Measurements from ENCODE around the gene TMEM119.

Gene TMEM119

GRCh38 chr12:108616359-108616758 lies 18.5 kb upstream of the TMEM119 start:
- DNase-seq (ENCODE audit: low read depth): no peak

GRCh38 chr12:108615918-108616317 lies 18.0 kb upstream of the TMEM119 start:
- DNase-seq (ENCODE audit: low read depth): no peak

- no peak for DNase-seq (ENCODE audit: low read depth)
These were observed 16.8 kb upstream of the TMEM119 start for GRCh38 chr12:108614639-108615038.

- no peak for DNase-seq (ENCODE audit: low read depth)
These were observed 16.2 kb upstream of the TMEM119 start for GRCh38 chr12:108614041-108614440.

- no peak for DNase-seq (ENCODE audit: low read depth)
These were observed 15.7 kb upstream of the TMEM119 start for GRCh38 chr12:108613548-108613947.

GRCh38 chr12:108612788-108613282 lies 15.0 kb upstream of the TMEM119 start:
- no peak for DNase-seq (ENCODE audit: low read depth)

DNA sequence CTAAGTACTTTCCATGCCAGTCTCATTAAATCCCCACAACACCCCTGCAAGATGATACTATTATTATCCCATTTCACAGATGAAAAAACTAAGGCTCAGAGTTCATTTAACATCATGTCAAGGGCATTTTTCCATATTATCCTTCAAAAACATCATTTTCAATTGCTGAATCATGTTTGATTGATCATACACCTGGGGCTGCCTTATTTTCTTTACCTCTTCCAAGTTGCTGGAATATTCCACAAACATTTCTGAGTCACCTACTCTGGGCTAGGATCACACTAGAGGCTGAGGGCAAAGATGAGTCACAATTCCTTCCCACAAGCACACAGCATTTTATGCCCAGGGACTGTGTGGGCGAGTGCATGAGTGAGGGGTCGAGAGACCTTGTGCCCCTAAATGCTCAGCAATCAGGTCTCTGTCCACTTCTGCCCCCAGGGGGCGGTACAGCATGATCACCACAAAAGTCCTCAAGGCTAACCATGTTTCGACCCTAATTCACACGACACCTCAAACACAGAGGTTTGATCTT lies 14.1 kb upstream of the TMEM119 start:
- DNase-seq (ENCODE audit: low read depth): no peak

DNA sequence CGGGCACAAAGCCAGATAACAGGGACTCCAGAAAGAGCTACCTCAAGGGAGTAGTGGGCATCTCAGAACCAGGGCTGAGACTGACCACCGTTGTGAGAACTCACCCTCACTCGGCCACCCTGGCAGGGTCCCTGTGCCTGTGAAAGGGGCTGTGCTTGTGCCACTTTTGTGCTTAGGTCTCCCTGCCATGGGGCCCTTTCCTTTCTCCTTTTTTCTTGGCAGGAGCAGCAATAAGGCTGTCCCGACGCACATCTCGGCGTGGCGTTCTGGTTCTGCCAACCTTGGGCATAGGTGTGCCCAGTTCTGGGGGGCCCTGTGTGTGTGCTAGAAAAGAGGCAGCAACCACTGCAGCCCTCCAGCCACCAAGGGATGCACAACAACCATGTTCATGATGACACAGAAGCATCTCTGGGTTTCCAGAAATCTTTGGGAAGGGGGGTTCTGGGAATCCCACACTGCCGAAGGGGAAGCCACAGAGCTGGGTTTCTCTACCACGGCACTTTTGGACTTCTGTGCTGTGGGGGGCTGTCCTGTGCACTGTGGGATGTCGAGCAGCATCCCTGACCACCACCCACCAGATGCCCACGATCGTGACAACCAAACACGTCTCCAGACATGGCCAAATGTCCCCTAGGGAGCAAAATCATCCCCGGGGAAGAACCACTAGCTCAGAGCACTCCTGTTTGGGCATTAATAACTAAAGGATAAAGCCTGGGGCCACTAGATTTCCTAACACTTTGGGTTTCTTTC lies 13.1 kb upstream of the TMEM119 start:
- DNase-seq (ENCODE audit: low read depth): no peak

GRCh38 chr12:108610336-108610815 lies 12.5 kb upstream of the TMEM119 start:
- DNase-seq (ENCODE audit: low read depth): no peak

DNA sequence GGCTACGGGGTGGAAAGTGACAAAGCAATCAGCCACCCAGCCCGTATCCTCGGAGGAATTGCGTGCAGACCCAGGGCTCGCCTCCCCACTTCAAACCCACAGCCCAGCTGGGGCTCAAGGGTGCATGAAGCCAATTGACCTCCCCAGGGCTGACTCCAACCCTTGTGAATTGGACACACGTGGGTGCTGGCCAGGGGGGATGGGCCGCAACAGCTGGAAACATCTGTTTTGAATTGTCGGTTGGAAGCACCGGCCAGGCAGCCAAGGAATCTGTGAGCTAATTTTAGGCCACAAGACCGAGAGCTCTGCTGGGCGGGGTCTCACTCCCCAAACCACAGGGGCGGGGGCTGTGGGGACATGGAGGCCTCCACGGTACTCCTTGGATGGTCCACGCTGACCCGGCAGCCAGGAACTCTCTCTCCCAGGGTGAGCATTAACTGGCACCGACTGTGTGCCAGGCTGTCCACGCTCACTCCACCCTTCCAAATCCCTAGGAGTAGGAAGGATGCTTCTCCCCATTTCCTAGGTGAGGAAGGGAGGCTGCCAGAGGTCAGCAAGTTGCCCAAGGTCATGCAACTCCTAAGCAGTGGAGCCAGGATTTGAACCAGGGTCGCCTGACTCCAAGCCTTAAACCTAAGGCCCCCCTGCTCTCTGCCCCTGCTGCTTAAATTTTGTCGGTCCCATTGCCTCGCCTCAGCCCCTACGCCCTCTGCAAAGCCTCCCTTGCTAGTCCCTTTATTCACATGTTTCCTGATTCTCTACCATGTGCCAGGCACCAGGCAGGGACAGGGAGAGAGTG lies 11.9 kb upstream of the TMEM119 start:
- DNase-seq (ENCODE audit: low read depth): no peak

GRCh38 chr12:108608616-108609015 lies 10.7 kb upstream of the TMEM119 start:
- no peak for DNase-seq (ENCODE audit: low read depth)

- DNase-seq (ENCODE audit: low read depth): no peak
These were observed 10.2 kb upstream of the TMEM119 start for GRCh38 chr12:108607981-108608600.

DNA sequence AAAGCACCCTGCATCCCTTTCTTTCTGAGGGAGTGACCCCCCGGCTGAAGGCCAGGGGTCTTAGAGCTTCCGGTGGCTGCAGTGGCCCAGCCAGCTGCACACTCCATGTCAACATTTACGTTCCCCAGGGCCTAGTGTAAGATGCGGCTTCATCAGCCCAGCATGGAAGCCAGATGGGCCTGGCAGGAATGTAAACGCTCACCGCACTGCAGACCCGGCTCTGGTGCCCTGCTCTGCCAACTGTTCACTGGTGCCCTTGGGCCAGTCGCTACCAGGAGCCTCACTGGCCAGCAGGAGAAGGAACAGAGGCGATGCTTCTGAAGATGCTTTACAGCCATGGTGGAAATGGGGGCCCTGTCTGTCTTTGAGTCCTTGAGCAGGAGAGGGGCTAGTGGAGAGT lies 8.6 kb upstream of the TMEM119 start:
- no peak for DNase-seq (ENCODE audit: low read depth)

DNA sequence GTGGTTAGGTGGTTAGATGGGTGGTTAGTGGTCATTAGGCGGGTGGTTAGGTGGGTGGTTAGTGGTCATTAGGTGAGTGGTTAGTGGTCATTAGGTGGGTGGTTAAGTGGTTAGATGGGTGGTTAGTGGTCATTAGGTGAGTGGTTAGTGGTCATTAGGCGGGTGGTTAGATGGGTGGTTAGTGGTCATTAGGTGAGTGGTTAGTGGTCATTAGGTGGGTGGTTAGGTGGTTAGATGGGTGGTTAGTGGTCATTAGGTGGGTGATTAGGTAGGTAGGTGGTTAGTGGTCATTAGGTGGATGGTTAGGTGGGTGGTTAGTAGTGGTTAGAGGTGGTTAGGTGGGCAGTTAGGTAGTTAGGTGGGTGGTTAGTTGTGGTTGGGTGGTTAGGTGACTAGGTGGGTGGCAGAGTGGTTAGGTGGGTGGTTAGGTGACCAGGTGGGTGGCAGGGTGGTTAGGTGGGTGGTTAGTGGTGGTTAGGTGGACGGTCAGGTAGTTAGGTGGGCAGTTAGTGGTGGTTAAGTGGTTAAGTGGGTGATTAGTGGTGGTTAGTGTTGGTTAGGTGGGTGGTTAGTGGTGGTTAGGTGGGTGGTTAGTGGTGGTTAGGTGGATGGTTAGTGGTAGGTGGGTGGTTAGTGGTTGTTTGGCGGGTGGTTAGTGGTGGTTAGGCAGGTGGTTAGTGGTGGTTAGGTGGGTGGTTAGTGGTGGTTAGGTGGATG lies 8.0 kb upstream of the TMEM119 start:
- DNase-seq (ENCODE audit: low read depth): no peak

DNA sequence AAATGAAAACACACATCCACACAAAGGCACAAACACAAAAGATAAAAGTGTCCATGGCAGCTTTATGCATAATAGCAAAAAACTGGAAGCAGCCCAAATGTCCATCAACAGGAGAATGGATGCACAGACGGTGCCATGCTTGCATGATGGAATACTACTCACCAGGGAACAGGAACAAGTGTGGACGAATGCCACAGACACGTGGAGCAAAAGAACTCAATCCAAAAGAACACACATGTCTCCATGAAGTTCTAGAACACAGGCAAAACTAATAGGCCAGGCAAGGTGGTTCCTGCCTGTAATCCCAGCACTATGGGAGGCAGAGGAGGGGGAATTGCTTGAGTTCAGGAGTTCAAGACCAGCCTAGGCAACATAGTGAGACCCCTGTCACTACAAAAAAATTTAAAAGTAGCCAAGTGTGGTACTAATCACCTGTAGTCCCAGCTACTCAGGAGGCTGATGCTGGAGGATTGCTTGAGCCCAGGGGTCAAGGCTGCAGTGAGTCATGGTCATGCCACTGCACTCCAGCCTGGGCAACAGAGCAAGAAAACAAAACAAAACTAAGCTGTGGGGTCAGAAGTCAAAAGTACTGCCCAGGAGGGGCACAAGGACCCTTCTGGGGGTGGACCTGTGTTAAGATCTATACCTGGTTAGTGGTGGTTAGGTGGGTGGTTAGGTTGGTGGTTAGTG lies 7.3 kb upstream of the TMEM119 start:
- DNase-seq (ENCODE audit: low read depth): no peak

GRCh38 chr12:108604208-108604941 lies 6.5 kb upstream of the TMEM119 start:
- no peak for DNase-seq (ENCODE audit: low read depth)

GRCh38 chr12:108603743-108604142 lies 5.9 kb upstream of the TMEM119 start:
- DNase-seq (ENCODE audit: low read depth): no peak

GRCh38 chr12:108602976-108603704 lies 5.3 kb upstream of the TMEM119 start:
- DNase-seq (ENCODE audit: low read depth): no peak

DNA sequence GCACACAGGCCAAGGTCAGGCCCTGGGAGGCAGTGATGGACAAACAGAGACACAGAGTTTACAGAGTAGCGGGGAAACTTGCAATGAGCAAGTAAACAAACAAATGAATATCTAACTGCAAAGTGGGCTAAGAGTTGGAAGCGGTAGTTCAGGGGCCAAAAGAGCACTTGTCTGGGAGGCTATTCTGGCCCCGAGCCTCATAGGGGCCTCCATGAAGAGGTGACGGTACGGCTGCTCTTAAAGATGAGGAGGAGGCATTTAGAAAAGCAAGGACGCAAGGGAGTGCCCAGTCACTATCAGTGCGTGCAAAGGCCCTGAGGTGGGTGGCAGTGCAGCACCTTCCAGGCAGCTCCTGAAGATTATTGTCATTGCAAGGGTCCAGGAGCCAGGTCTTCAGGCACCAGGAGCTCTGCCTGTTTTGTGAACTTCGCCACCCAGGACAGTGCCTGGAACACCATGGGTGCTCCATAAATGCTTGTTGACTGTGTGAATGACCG lies 4.4 kb upstream of the TMEM119 start:
- DNase-seq (ENCODE audit: low read depth): no peak

DNA sequence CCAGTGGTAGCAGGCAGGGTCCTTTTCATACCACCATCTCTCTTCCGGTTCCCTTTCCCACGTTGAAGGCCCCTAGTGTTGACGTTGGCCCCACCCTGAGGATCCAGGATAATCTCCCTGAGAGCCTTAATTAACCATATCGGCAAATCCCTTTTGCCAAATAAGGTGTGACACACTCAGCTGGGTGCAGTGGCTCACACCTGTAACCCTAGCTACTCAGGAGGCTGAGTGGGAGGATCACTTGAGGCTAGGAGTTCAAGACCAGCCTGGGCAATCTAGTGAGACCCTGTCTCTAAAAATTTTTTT lies 2.8 kb upstream of the TMEM119 start:
- DNase-seq (ENCODE audit: low read depth): no peak

Measured in T-helper 22 cell (primary cell).